Measurements from ENCODE around the gene RRP1. TPM values are rescaled to one million over a fixed set of nuclear protein-coding genes. Genes with fewer than 3 reads are reported as not detected.

The RRP1 gene
- total and polyA plus RNA-seq, 10 of the 15 experiments (the other 5 are each of a cell fraction or from before 2014, with no cell fraction given), result 0.34 to 70.8 (median 35.1) TPM

DNA sequence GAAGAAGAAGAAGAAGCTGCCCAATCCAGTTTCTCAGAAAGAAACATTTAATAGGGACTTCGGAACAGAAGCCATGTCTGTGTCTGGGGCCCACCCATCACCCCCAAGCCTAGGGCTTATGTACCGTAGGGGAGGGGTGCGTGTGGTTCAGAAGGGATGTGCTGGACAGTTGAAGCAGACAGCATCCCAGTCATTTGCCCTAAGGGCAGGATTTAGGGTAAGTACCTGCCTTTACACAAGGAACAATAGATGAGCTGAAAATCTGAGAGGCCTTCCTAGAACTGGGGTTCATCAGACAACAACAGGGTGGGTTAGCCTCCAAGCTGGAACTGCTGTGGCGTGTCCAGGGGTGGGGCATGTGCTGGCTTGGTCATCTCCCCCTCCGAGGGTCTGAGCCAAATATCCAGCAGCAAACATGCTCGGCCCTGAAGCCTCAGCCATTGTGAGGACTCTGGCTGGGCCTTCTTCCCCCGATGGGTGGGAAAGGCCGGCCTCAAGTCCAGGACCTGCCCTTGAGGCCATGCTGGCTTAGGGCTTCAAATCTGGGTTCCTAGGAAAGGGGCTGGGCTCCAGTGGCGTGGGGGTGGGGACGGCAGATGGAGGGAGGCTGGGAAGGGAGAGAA is 25.4 kb upstream of the RRP1 start:
- FAIRE-seq, result no peak
- Histone ChIP-seq H3K36me3 (ENCODE audit: control insufficient read depth in 2 of 2, insufficient read depth in 2 of 2, low read length in 1 of 2) (peaks cover 0 to 5% of the 10 kb centered on the region in 2 experiments; a peak in 3 of 4 replicates), H4K20me1 (ENCODE audit: control insufficient read depth, insufficient read depth) (no peaks in the 10 kb centered on the region), H3K27me3 (replicated peaks in 1 of 2; ENCODE audit: control insufficient read depth in 2 of 2, insufficient read depth in 2 of 2, low read length in 1 of 2) (no peaks in the 10 kb centered on the region), H3K4me2 (ENCODE audit: control insufficient read depth, insufficient read depth) (no peak overlapping the region), H3K27ac (ENCODE audit: control insufficient read depth, insufficient read depth) (no peak overlapping the region), H3K4me1 (ENCODE audit: control insufficient read depth, insufficient read depth, low read length) (no peaks in the 10 kb centered on the region), H2AFZ (ENCODE audit: control insufficient read depth, low read depth, low read length) (no peak overlapping the region), H3K79me2 (ENCODE audit: control insufficient read depth, insufficient read depth, low read length) (no peaks in the 10 kb centered on the region), H3K9ac (ENCODE audit: control insufficient read depth, insufficient read depth, low read length) (no peak overlapping the region), H3K9me3 (replicated peaks; ENCODE audit: control insufficient read depth, insufficient read depth, low read length) (no peaks in the 10 kb centered on the region), H3K4me3 (no peak overlapping the region)
- no peak for ATAC-seq
- no peak for DNase-seq (ENCODE audit: low read depth, low spot score)
- in situ Hi-C loops (cut with MboI), result no loop called here
- WGBS (ENCODE audit: insufficient coverage, insufficient replicate concordance, low lambda C conversion rate, missing lambda C conversion rate), result 94% methylated on average over 10 of the region's 10 CpGs
- SMC1A ChIA-PET (ENCODE audit: uncharacterized antibody, unreplicated experiment), result no interaction called here
- BruUV-seq (replicated peaks), result no TSS peak
- intact Hi-C loops (cut with micrococcal nuclease; ENCODE audit: unreplicated experiment), result no loop called here
- RAD21 ChIA-PET (ENCODE audit: unreplicated experiment), result no interaction called here
- CTCF ChIA-PET, result interaction anchor here (0.7 kb wide), 1 partner anchor 137 kb away, joined by 3 read pairs; no protein-coding TSS in a partner anchor
- POLR2A ChIA-PET, result no interaction called here
- TF ChIP-seq KDM1A (IDR thresholded peaks at IDR 0.05; ENCODE audit: borderline replicate concordance) (no peak), CREB1 (IDR thresholded peaks at IDR 0.05; ENCODE audit: low read depth) (no peak), JUNB (IDR thresholded peaks at IDR 0.05) (no peak), PAX8 (IDR thresholded peaks at IDR 0.05) (no peak), HDAC6 (IDR thresholded peaks at IDR 0.05; ENCODE audit: unreplicated experiment) (no peak), HCFC1 (IDR thresholded peaks at IDR 0.05; ENCODE audit: low read length) (no peak), STAT1 (conservative IDR thresholded peaks at IDR 0.05) (no peak)
- TF ChIP-seq, protein P1, sequence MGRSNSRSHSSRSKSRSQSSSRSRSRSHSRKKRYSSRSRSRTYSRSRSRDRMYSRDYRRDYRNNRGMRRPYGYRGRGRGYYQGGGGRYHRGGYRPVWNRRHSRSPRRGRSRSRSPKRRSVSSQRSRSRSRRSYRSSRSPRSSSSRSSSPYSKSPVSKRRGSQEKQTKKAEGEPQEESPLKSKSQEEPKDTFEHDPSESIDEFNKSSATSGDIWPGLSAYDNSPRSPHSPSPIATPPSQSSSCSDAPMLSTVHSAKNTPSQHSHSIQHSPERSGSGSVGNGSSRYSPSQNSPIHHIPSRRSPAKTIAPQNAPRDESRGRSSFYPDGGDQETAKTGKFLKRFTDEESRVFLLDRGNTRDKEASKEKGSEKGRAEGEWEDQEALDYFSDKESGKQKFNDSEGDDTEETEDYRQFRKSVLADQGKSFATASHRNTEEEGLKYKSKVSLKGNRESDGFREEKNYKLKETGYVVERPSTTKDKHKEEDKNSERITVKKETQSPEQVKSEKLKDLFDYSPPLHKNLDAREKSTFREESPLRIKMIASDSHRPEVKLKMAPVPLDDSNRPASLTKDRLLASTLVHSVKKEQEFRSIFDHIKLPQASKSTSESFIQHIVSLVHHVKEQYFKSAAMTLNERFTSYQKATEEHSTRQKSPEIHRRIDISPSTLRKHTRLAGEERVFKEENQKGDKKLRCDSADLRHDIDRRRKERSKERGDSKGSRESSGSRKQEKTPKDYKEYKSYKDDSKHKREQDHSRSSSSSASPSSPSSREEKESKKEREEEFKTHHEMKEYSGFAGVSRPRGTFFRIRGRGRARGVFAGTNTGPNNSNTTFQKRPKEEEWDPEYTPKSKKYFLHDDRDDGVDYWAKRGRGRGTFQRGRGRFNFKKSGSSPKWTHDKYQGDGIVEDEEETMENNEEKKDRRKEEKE (IDR thresholded peaks at IDR 0.05), result no peak
- TF ChIP-seq, protein P2, sequence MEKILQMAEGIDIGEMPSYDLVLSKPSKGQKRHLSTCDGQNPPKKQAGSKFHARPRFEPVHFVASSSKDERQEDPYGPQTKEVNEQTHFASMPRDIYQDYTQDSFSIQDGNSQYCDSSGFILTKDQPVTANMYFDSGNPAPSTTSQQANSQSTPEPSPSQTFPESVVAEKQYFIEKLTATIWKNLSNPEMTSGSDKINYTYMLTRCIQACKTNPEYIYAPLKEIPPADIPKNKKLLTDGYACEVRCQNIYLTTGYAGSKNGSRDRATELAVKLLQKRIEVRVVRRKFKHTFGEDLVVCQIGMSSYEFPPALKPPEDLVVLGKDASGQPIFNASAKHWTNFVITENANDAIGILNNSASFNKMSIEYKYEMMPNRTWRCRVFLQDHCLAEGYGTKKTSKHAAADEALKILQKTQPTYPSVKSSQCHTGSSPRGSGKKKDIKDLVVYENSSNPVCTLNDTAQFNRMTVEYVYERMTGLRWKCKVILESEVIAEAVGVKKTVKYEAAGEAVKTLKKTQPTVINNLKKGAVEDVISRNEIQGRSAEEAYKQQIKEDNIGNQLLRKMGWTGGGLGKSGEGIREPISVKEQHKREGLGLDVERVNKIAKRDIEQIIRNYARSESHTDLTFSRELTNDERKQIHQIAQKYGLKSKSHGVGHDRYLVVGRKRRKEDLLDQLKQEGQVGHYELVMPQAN (conservative IDR thresholded peaks at IDR 0.05), result no peak
- TF ChIP-seq, protein P3, sequence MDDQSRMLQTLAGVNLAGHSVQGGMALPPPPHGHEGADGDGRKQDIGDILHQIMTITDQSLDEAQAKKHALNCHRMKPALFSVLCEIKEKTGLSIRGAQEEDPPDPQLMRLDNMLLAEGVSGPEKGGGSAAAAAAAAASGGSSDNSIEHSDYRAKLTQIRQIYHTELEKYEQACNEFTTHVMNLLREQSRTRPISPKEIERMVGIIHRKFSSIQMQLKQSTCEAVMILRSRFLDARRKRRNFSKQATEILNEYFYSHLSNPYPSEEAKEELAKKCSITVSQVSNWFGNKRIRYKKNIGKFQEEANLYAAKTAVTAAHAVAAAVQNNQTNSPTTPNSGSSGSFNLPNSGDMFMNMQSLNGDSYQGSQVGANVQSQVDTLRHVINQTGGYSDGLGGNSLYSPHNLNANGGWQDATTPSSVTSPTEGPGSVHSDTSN (IDR thresholded peaks at IDR 0.05; ENCODE audit: insufficient replicate concordance, low read depth, low read length), result no peak
- TF ChIP-seq, protein P4, sequence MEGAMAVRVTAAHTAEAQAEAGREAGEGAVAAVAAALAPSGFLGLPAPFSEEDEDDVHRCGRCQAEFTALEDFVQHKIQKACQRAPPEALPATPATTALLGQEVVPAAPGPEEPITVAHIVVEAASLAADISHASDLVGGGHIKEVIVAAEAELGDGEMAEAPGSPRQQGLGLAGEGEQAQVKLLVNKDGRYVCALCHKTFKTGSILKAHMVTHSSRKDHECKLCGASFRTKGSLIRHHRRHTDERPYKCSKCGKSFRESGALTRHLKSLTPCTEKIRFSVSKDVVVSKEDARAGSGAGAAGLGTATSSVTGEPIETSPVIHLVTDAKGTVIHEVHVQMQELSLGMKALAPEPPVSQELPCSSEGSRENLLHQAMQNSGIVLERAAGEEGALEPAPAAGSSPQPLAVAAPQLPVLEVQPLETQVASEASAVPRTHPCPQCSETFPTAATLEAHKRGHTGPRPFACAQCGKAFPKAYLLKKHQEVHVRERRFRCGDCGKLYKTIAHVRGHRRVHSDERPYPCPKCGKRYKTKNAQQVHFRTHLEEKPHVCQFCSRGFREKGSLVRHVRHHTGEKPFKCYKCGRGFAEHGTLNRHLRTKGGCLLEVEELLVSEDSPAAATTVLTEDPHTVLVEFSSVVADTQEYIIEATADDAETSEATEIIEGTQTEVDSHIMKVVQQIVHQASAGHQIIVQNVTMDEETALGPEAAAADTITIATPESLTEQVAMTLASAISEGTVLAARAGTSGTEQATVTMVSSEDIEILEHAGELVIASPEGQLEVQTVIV (IDR thresholded peaks at IDR 0.05; ENCODE audit: borderline replicate concordance, partially characterized antibody), result no peak

Measured in GM12878 (cell line).